ENCODE data around the gene UST. TPM values are rescaled to one million over a fixed set of nuclear protein-coding genes. Genes with fewer than 3 reads are reported as not detected.

Gene UST
- total RNA-seq, 1 experiment from 2014 or later, result 32.1 TPM

DNA sequence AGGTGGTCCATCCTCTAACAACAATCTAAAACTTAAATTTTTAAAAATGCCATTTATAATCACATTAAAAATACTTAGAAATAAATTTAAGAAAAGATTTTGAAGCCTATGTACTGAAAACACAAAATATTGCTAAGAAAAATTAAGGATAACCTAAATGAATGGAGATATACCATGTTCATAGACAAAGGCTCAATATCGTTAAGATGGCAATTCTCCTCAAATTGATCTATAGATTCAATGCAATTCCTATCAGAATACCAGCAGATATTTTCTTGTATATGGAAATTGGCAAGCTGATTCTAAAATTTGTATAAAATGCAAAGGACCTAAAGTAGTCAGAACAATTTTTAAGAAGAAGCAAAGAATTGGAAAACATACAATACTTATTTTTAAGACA is 19.7 kb upstream of the UST start:
- CTCF ChIA-PET, result no interaction called here
- H3K4me1 Mint-ChIP-seq, result peaks cover 5% of the 10 kb centered on the region
- DNase-seq (ENCODE audit: low spot score), result no peak
- no peak for ATAC-seq
- H3K4me3 Mint-ChIP-seq, result no peak overlapping the region
- H3K36me3 Mint-ChIP-seq, result peaks cover 8% of the 10 kb centered on the region
- TF ChIP-seq FOXJ3 (CRISPR knock-in tag; IDR thresholded peaks at IDR 0.05; ENCODE audit: borderline replicate concordance) (no peak), PRDM15 (CRISPR knock-in tag; IDR thresholded peaks at IDR 0.05) (no peak), ZNF512 (CRISPR knock-in tag; IDR thresholded peaks at IDR 0.05; ENCODE audit: borderline replicate concordance) (no peak), GTF2I (CRISPR knock-in tag; conservative IDR thresholded peaks at IDR 0.05) (no peak), RELA (CRISPR knock-in tag; IDR thresholded peaks at IDR 0.05; ENCODE audit: borderline replicate concordance) (no peak), PRRX2 (CRISPR knock-in tag; IDR thresholded peaks at IDR 0.05) (no peak), NFYB (CRISPR knock-in tag; conservative IDR thresholded peaks at IDR 0.05; ENCODE audit: low read depth) (no peak), ATF2 (CRISPR knock-in tag; IDR thresholded peaks at IDR 0.05; ENCODE audit: borderline replicate concordance, low read depth) (no peak), ZBTB21 (CRISPR knock-in tag; IDR thresholded peaks at IDR 0.05; ENCODE audit: borderline replicate concordance) (no peak)
- TF ChIP-seq, protein P1, sequence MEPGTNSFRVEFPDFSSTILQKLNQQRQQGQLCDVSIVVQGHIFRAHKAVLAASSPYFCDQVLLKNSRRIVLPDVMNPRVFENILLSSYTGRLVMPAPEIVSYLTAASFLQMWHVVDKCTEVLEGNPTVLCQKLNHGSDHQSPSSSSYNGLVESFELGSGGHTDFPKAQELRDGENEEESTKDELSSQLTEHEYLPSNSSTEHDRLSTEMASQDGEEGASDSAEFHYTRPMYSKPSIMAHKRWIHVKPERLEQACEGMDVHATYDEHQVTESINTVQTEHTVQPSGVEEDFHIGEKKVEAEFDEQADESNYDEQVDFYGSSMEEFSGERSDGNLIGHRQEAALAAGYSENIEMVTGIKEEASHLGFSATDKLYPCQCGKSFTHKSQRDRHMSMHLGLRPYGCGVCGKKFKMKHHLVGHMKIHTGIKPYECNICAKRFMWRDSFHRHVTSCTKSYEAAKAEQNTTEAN (CRISPR knock-in tag; IDR thresholded peaks at IDR 0.05), result no peak
- H3K9me3 Mint-ChIP-seq, result peaks cover 25% of the 10 kb centered on the region
- POLR2A ChIA-PET, result no interaction called here
- H3K27me3 Mint-ChIP-seq (ENCODE audit: low read depth), result no peaks in the 10 kb centered on the region
- no peak overlapping the region for H3K27ac Mint-ChIP-seq

- no peak for DNase-seq (ENCODE audit: low spot score)
- Mint-ChIP-seq H3K36me3 (peaks cover 10% of the 10 kb centered on the region), H3K4me3 (no peak overlapping the region), H3K27me3 (ENCODE audit: low read depth) (no peaks in the 10 kb centered on the region; the same call in 1 of the 2 replicates), H3K4me1 (peaks cover 7% of the 10 kb centered on the region), H3K9me3 (peaks cover 36% of the 10 kb centered on the region), H3K27ac (no peak overlapping the region)
- ATAC-seq, result no peak
- ChIA-PET POLR2A (no interaction called here), CTCF (no interaction called here)
- TF ChIP-seq, protein P2, sequence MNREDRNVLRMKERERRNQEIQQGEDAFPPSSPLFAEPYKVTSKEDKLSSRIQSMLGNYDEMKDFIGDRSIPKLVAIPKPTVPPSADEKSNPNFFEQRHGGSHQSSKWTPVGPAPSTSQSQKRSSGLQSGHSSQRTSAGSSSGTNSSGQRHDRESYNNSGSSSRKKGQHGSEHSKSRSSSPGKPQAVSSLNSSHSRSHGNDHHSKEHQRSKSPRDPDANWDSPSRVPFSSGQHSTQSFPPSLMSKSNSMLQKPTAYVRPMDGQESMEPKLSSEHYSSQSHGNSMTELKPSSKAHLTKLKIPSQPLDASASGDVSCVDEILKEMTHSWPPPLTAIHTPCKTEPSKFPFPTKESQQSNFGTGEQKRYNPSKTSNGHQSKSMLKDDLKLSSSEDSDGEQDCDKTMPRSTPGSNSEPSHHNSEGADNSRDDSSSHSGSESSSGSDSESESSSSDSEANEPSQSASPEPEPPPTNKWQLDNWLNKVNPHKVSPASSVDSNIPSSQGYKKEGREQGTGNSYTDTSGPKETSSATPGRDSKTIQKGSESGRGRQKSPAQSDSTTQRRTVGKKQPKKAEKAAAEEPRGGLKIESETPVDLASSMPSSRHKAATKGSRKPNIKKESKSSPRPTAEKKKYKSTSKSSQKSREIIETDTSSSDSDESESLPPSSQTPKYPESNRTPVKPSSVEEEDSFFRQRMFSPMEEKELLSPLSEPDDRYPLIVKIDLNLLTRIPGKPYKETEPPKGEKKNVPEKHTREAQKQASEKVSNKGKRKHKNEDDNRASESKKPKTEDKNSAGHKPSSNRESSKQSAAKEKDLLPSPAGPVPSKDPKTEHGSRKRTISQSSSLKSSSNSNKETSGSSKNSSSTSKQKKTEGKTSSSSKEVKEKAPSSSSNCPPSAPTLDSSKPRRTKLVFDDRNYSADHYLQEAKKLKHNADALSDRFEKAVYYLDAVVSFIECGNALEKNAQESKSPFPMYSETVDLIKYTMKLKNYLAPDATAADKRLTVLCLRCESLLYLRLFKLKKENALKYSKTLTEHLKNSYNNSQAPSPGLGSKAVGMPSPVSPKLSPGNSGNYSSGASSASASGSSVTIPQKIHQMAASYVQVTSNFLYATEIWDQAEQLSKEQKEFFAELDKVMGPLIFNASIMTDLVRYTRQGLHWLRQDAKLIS (CRISPR knock-in tag; IDR thresholded peaks at IDR 0.05; ENCODE audit: borderline replicate concordance), result no peak
- TF ChIP-seq, protein P3, sequence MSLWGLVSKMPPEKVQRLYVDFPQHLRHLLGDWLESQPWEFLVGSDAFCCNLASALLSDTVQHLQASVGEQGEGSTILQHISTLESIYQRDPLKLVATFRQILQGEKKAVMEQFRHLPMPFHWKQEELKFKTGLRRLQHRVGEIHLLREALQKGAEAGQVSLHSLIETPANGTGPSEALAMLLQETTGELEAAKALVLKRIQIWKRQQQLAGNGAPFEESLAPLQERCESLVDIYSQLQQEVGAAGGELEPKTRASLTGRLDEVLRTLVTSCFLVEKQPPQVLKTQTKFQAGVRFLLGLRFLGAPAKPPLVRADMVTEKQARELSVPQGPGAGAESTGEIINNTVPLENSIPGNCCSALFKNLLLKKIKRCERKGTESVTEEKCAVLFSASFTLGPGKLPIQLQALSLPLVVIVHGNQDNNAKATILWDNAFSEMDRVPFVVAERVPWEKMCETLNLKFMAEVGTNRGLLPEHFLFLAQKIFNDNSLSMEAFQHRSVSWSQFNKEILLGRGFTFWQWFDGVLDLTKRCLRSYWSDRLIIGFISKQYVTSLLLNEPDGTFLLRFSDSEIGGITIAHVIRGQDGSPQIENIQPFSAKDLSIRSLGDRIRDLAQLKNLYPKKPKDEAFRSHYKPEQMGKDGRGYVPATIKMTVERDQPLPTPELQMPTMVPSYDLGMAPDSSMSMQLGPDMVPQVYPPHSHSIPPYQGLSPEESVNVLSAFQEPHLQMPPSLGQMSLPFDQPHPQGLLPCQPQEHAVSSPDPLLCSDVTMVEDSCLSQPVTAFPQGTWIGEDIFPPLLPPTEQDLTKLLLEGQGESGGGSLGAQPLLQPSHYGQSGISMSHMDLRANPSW (CRISPR knock-in tag; conservative IDR thresholded peaks at IDR 0.05; ENCODE audit: low read depth), result no peak
- TF ChIP-seq GRHL2 (CRISPR knock-in tag; IDR thresholded peaks at IDR 0.05; ENCODE audit: insufficient replicate concordance, severe bottlenecking) (no peak), SP1 (CRISPR knock-in tag; conservative IDR thresholded peaks at IDR 0.05) (no peak), CREM (CRISPR knock-in tag; IDR thresholded peaks at IDR 0.05) (no peak), ZNF219 (CRISPR knock-in tag; IDR thresholded peaks at IDR 0.05; ENCODE audit: borderline replicate concordance) (no peak), NFYB (CRISPR knock-in tag; conservative IDR thresholded peaks at IDR 0.05; ENCODE audit: low read depth) (no peak)
- TF ChIP-seq, protein P4, sequence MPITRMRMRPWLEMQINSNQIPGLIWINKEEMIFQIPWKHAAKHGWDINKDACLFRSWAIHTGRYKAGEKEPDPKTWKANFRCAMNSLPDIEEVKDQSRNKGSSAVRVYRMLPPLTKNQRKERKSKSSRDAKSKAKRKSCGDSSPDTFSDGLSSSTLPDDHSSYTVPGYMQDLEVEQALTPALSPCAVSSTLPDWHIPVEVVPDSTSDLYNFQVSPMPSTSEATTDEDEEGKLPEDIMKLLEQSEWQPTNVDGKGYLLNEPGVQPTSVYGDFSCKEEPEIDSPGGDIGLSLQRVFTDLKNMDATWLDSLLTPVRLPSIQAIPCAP (CRISPR knock-in tag; IDR thresholded peaks at IDR 0.05), result no peak
- TF ChIP-seq, protein P1 (CRISPR knock-in tag; IDR thresholded peaks at IDR 0.05), result no peak
Observed at GRCh38 chr6:148735989-148736388, 10.8 kb upstream of the UST start.

All from WTC11 (cell line).